K562 (cell line): Measurements from ENCODE around the gene UNC5B. TPM values are rescaled to one million over a fixed set of nuclear protein-coding genes. Genes with fewer than 3 reads are reported as not detected.

ENCODE experiments used
- ATAC-seq: fragments of 200-7000 bp; cut with Tn5 transposase; 3 replicates; pipeline ENCODE4 v1.9.1; 2020; ENCODE audit warnings: moderate library complexity
- BruUV-seq: library from RNA; stranded (reverse); fragments of 400-500 nt; replicated peaks from 2 replicates; lab custom pipeline; 2021; lab: Mats Ljungman, UMichigan
- CTCF ChIA-PET: fragments of 300-600 bp; formaldehyde crosslinking; extraction: SDS; loops from one replicate; lab custom pipeline; 2021; ENCODE audit warnings: low intra/inter-chr PET ratio; lab: Yijun Ruan, JAX
- POLR2A ChIA-PET: fragments of 300-600, 350-650 bp; sonication (Branson Sonifier 250); formaldehyde crosslinking; extraction: SDS; loops from one replicate; lab custom pipeline; 2021; ENCODE audit warnings: antibody characterized with exemption, inconsistent platforms; lab: Yijun Ruan, JAX
- DNase-seq, 4 experiments: peaks; one replicate each; pipeline versions ENCODE4 v3.0.0 to v3.0.0-alpha.2; 2011 to 2018; ENCODE audit warnings: low spot score in 3 of 4, mixed read lengths in 3 of 4; ENCODE audit errors: extremely low read depth in 1 of 4
- FAIRE-seq: peaks from 2 replicates; lab custom pipeline; 2011; peaks lifted over from hg19 to GRCh38; lab: Jason Lieb, UNC
- H2AFZ ChIP-seq: 2 replicates; pipeline ENCODE4 v1.6.0; 2011; ENCODE audit warnings: low read depth, low read length, control low read depth, inconsistent platforms
- H3K27ac ChIP-seq: fragments of 200-600 bp; 3 replicates; pipeline ENCODE4 v1.8.0; 2011; ENCODE audit warnings: low read depth, mild to moderate bottlenecking, control low read depth, inconsistent platforms, low read length, moderate library complexity, mixed read lengths; ENCODE audit errors: extremely low read depth
- H3K27me3 ChIP-seq, 2 experiments: fragments of 300-600 bp in 1 of 2; 2 replicates in 1 of 2; 3 replicates in 1 of 2; pipeline versions ENCODE4 v1.6.0 to v1.8.0; 2011; ENCODE audit warnings: inconsistent platforms in 2 of 2, low read length in 2 of 2, mild to moderate bottlenecking in 1 of 2, mixed read lengths in 1 of 2, moderate library complexity in 1 of 2; ENCODE audit not compliant: control insufficient read depth in 2 of 2, insufficient read depth in 2 of 2
- H3K36me3 ChIP-seq: fragments of 300-600 bp; 3 replicates; pipeline ENCODE4 v1.8.0; 2011; ENCODE audit warnings: mild to moderate bottlenecking, low read length, inconsistent platforms; ENCODE audit not compliant: control insufficient read depth, insufficient read depth
- H3K4me1 ChIP-seq, 2 experiments: fragments of 200-600 bp in 1 of 2; replicated peaks in 1 of 2; 2 replicates in 1 of 2; 3 replicates in 1 of 2; pipeline versions ENCODE4 v1.5.1 to v1.8.0; 2011; ENCODE audit warnings: inconsistent platforms in 2 of 2, low read length in 2 of 2, mild to moderate bottlenecking in 1 of 2, mixed read lengths in 1 of 2, moderate library complexity in 1 of 2; ENCODE audit not compliant: control insufficient read depth in 2 of 2, insufficient read depth in 2 of 2
- H3K4me2 ChIP-seq: 2 replicates; pipeline ENCODE4 v1.6.1; 2011; ENCODE audit warnings: low read length, control low read depth, inconsistent platforms, mixed read lengths; ENCODE audit not compliant: insufficient read depth
- H3K4me3 ChIP-seq: fragments of 200-600 bp; sonication (generic), shearing (Covaris generic); 2 replicates; pipeline ENCODE4 v1.5.1; 2016; ENCODE audit warnings: control low read depth, inconsistent platforms
- H3K79me2 ChIP-seq: fragments of 200-600 bp; 3 replicates; pipeline ENCODE4 v1.8.0; 2011; ENCODE audit warnings: low read length, inconsistent platforms; ENCODE audit not compliant: control insufficient read depth, insufficient read depth
- H3K9ac ChIP-seq, 2 experiments: 2 replicates each; pipeline versions ENCODE4 v1.6.0 to v1.6.1; 2011; ENCODE audit warnings: low read depth in 2 of 2, low read length in 2 of 2, control low read depth in 1 of 2, inconsistent platforms in 1 of 2, mild to moderate bottlenecking in 1 of 2, mixed read lengths in 1 of 2; ENCODE audit not compliant: insufficient read depth in 1 of 2
- H3K9me1 ChIP-seq: one replicate; pipeline ENCODE4 v1.6.0; 2011; ENCODE audit warnings: inconsistent platforms, mild to moderate bottlenecking, low read length, moderate library complexity; ENCODE audit not compliant: control insufficient read depth, insufficient read depth
- H3K9me3 ChIP-seq: replicated peaks from 2 replicates; pipeline ENCODE4 v1.5.1; 2011; ENCODE audit warnings: low read depth, low read length, inconsistent platforms; ENCODE audit not compliant: control insufficient read depth, insufficient read depth
- H4K20me1 ChIP-seq: replicated peaks from 2 replicates; pipeline ENCODE4 v1.6.1; 2011; ENCODE audit warnings: low read length, inconsistent platforms, mixed read lengths; ENCODE audit not compliant: control insufficient read depth, insufficient read depth
- BRD9 ChIP-seq: fragments of 450-650 bp; IDR thresholded peaks from 2 replicates; pipeline ENCODE4 v1.6.1; 2018; ENCODE audit warnings: low read depth; ENCODE audit not compliant: partially characterized antibody
- PKNOX1 ChIP-seq: fragments of 450-650 bp; IDR thresholded peaks from 2 replicates; pipeline ENCODE4 v1.6.1; 2016
- SIX5 ChIP-seq, 2 experiments: IDR thresholded peaks; 2 replicates each; pipeline ENCODE4 v1.6.1; 2011; ENCODE audit warnings: low read length in 2 of 2, borderline replicate concordance in 1 of 2, low read depth in 1 of 2, mild to moderate bottlenecking in 1 of 2, moderate library complexity in 1 of 2; ENCODE audit not compliant: insufficient read depth in 1 of 2
- SNRNP70 ChIP-seq: fragments of 200-400 bp; formaldehyde crosslinking; optimal IDR thresholded peaks from 2 replicates; pipeline ENCODE3; 2017; ENCODE audit warnings: low read depth, low read length
- TFAM ChIP-seq: fragments of 250-450 bp; sonication (Bioruptor Pico); conservative IDR thresholded peaks from 2 replicates; pipeline ENCODE4 v1.5.0; 2021; ENCODE audit warnings: mild to moderate bottlenecking, moderate library complexity
- WGBS: fragments of 100-300 bp; shearing (Covaris generic); methylation state at CpG from one replicate; pipeline ENCODE4 v1.1.6; 2016; ENCODE audit warnings: low coverage, mixed read lengths; ENCODE audit not compliant: insufficient coverage; ENCODE audit errors: missing lambda C conversion rate; 5-methylcytosine and 5-hydroxymethylcytosine counted together
- in situ Hi-C: fragments of 300-500 bp; cut with MboI; formaldehyde crosslinking; loops from 4 replicates; pipeline ENCODE4 v1.15.0; 2018; ENCODE audit warnings: inconsistent platforms, mixed read lengths
- intact Hi-C: fragments of 100-400 bp; cut with micrococcal nuclease; formaldehyde crosslinking; loops from 2 replicates; pipeline ENCODE4 v1.14.2; 2022
- polyA plus RNA-seq, 8 experiments: library from polyadenylated mRNA; depleted of rRNA in 4 of 8; stranded (reverse) in 5 of 8; unstranded in 3 of 8; fragments of >200 nt; fragmentation: Nextera tagmentation in 2 of 8; fragmentation: Illumina TruSeq in 1 of 8; extraction: Ambion mirVana in 2 of 8; extraction: Trizol in 1 of 8; gene quantifications; 2 replicates each; pipeline versions ENCODE4 v1.2.1 to v1.2.3, GENCODE V29; 2011 to 2014; ENCODE audit warnings: inconsistent platforms in 1 of 8, missing spikeins in 1 of 8
- total RNA-seq, 7 experiments: library from RNA; depleted of rRNA in 6 of 7; stranded (reverse); fragments of >200 nt in 6 of 7; fragmentation: Illumina TruSeq in 2 of 7; extraction: Trizol in 2 of 7; gene quantifications; 2 replicates each; pipeline versions ENCODE4 v1.2.1 to v1.2.3, GENCODE V29; 2011 to 2021; ENCODE audit warnings: low replicate concordance in 1 of 7
- TF ChIP-seq, protein P1 (sequence below), 3 experiments: IDR thresholded peaks in 2 of 3; conservative IDR thresholded peaks in 1 of 3; 2 replicates each; pipeline ENCODE4 v1.5.1; 2011 to 2012; ENCODE audit warnings: low read length in 3 of 3, mild to moderate bottlenecking in 3 of 3, control low read depth in 2 of 3, improper control_type of control experiment in 1 of 3, inconsistent platforms in 1 of 3, low read depth in 1 of 3, mixed read lengths in 1 of 3, moderate library complexity in 1 of 3; ENCODE audit not compliant: insufficient read depth in 2 of 3

UNC5B gene
- total and polyA plus RNA-seq, 9 of the 15 experiments (the other 6 are each of a cell fraction or from before 2014, with no cell fraction given): 0.10 to 8.4 (median 2.1) TPM

GRCh38 chr10:71331736-71332135 lies 119.4 kb downstream of the UNC5B start (continued):
- TF ChIP-seq PKNOX1 (no peak), BRD9 (no peak), SIX5 (IDR thresholded peaks at IDR 0.05; ENCODE audit: borderline replicate concordance in 1 of 2, insufficient read depth in 1 of 2, low read depth in 1 of 2, low read length in 2 of 2) (no peak)
- TF ChIP-seq, protein P1, sequence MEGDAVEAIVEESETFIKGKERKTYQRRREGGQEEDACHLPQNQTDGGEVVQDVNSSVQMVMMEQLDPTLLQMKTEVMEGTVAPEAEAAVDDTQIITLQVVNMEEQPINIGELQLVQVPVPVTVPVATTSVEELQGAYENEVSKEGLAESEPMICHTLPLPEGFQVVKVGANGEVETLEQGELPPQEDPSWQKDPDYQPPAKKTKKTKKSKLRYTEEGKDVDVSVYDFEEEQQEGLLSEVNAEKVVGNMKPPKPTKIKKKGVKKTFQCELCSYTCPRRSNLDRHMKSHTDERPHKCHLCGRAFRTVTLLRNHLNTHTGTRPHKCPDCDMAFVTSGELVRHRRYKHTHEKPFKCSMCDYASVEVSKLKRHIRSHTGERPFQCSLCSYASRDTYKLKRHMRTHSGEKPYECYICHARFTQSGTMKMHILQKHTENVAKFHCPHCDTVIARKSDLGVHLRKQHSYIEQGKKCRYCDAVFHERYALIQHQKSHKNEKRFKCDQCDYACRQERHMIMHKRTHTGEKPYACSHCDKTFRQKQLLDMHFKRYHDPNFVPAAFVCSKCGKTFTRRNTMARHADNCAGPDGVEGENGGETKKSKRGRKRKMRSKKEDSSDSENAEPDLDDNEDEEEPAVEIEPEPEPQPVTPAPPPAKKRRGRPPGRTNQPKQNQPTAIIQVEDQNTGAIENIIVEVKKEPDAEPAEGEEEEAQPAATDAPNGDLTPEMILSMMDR (IDR thresholded peaks at IDR 0.05 in 2 of 3, conservative IDR thresholded peaks at IDR 0.05 in 1 of 3; ENCODE audit: insufficient read depth in 2 of 3, low read depth in 1 of 3, low read length in 3 of 3): no peak

DNA sequence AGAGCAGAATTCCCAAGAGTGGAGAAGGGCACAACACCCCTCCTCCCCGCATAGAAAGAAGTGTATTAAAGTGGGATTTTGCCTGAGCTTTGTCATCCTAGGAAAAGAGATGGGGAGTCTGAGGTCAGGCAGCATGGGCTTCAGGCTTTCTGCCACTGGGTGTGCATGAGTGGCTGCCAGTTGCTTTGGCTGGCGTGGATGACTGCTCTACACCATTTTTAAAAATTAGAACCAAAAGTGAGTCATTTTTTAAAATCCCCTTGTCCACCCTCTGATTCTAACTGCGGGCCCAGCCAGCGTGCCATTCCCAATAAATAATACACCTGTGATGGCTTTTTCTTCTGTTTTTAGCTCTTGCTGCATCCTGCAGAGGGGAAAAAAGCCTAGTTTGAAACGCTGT lies 120.1 kb downstream of the UNC5B start:
- in situ Hi-C loops: no loop called here
- intact Hi-C loops: no loop called here
- H3K4me1 ChIP-seq: peaks cover 0 to 14% of the 10 kb centered on the region in 2 experiments; a peak in 3 of 5 replicates
- no peaks in the 10 kb centered on the region; the same call in 1 of the 2 replicates for H4K20me1 ChIP-seq
- ATAC-seq: no peak
- CTCF ChIA-PET: no interaction called here
- no peak overlapping the region for H3K9ac ChIP-seq
- TF ChIP-seq SNRNP70: no peak
- TF ChIP-seq TFAM (CRISPR knock-in tag): no peak
- TF ChIP-seq, all 486 proteins: peak for 0
- no peak for FAIRE-seq
- Histone ChIP-seq H3K27ac (no peak overlapping the region), H2AFZ (no peak overlapping the region), H3K4me3 (no peak overlapping the region), H3K36me3 (no peaks in the 10 kb centered on the region), H3K9me1 (no peaks in the 10 kb centered on the region), H3K27me3 (no peaks in the 10 kb centered on the region), H3K4me2 (no peak overlapping the region), H3K9me3 (no peaks in the 10 kb centered on the region), H3K79me2 (no peaks in the 10 kb centered on the region)
- no TSS peak for BruUV-seq
- DNase-seq: no peak
- POLR2A ChIA-PET: interaction anchor here (0.6 to 1.7 kb wide), 3 partner anchors 8 to 347 kb away, joined by 3 read pairs; no protein-coding TSS in a partner anchor
- WGBS: 61% methylated on average over 5 of the region's 5 CpGs
